Cerebellar cortex (tissue), 1 donor: Measurements from ENCODE around the gene ZNF618.
"Not testable (repeated sequence)": the region's sequence is repeated elsewhere in the genome, so short reads cannot be mapped to it uniquely, and the experiment has no call there.

Experiments used
- DNase-seq: peaks from one replicate; pipeline ENCODE4 v3.0.0-alpha.2; 2015; ENCODE audit warnings: low spot score

ZNF618 gene

DNA sequence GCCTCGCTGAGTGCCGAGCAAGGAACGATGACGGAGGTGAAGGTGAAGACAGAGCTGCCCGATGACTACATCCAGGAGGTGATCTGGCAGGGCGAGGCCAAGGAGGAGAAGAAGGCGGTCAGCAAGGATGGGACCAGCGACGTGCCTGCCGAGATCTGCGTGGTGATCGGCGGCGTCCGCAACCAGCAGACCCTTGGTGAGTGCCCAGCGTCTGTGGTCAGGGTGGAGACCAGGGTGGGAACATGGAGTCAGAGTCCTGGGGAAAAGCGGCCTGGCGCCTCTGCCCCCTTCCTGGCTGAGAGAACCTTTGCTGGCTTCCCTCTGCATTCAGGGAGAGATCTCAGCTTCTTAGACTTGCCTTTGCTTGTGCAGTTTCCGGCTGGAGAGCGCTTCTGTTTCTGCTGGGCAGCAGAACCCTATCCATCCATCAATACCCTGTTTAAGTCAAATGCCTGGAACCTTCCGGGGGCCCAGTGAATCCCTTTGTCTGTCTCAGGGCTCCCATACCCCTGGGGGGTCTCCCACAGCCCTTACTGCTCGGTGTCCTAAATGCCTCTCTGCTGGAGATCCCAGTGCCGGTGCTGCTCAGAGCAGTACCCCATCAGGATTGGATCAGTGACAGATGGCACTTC lies 112.4 kb downstream of the ZNF618 start:
- DNase-seq, result peak; percentile 67

DNA sequence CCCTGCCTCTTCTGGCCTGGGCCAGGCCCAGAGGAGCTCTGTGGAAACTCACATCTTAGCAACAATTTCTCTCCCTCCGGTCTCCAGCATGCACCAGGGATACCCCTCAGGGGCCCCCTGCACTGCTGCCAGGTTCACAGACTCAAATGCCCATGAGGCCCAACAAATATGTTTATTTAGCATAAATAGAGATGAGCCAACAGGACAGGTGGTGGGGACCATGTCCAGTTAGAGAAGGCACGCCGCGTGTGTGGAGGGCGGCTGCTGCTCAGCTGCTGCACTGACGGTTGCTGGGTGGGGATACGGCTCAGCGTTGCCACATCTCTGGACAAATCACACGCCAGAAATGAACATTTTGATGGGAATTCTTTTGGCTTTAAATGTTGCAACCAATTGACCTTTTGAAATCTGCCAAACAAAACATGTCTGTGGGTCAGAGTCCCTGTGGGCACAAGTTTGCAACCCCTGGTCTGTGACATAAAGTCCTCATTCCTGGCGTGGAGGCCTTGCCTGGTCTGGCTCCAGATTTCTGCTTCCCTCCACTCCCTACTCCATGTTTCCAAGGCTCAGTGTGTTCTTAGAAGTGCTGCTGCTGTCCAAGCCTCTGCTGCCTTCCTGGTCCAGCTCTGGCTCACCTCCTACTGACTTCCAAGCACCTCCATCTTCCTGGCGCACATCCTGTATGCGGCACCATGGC lies 113.1 kb downstream of the ZNF618 start:
- DNase-seq, result peak; percentile 29

DNA sequence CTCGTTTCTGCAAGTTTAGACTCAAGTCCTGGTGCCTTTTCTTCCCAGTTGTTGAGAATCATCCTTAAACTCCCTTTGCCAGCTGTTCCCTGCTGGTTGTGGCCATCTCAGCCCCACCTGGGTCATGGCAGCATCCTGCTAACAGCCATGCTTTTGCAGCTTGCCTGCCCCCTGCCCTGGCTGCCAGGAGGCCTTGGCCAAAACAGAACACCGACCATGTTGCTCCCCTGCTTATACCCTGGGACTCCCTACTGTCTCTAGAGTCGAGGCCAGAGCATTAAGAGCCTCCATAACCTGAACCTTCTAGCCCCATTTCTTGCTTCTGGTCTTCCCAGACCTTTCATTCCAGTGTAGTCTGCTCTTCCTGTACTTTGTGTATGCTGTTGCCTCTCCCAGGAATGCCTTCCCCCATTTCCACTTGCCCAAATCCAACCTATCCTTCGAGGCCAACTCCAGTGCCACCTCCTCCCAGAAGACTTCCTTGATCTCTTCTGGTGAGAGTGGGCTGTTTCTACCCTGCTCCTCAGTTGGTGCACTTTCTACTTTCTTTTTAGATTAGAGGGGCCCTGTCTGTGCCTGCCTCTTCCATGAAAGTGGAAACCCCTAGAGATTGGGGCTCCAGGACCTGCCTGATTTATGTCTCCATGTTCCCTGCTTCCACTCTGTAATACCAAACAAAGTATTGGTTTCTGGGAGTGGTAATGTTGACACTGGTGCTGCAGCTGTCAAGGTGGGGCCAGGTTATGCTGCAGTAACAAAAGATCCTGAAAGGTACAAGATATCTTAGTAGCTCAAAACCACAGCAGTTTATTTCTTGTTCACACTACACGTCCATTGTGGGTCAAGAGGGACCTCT lies 113.8 kb downstream of the ZNF618 start:
- no peak for DNase-seq

DNA sequence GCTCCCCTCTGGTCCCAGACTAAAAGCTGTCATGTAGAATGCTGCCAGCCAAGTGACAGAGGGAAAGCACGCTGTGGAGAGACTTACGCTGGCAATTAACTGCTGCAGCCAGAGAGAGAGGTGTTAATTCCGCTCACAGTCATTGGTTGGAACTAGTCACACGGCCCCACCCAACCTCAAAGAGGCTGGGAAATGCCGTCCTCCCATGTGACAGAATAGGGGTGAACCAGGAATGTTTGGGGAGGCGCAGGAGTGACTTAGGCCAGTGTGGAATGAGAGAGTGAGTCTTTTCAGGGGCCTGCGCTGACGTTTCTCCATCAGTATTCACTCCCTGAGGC lies 114.4 kb downstream of the ZNF618 start:
- DNase-seq, result no peak

DNA sequence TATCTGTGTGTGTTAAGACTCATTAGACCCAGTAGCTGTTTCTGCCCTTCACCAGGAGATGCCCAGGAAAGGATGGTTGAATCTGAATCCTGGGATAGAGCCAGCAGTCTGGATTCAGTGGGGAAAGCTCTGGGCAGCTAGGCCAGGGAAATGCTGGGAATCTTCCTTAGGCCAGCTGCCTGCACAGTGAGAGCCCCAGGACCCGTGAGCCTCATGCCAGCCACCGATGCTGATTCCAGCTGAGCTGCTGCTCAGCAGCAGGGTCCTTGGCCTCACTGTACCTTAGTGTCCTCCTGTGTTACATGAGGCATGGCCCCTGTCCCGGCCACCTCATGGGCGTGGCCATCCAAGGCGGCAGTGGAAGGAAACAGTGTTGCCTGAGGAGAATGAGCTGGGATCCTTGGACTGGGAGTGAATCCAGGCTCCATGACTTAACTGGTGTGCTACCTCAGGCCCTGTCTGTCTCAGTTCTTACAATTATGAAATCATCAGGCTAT lies 114.9 kb downstream of the ZNF618 start:
- peak; percentile 85 for DNase-seq

DNA sequence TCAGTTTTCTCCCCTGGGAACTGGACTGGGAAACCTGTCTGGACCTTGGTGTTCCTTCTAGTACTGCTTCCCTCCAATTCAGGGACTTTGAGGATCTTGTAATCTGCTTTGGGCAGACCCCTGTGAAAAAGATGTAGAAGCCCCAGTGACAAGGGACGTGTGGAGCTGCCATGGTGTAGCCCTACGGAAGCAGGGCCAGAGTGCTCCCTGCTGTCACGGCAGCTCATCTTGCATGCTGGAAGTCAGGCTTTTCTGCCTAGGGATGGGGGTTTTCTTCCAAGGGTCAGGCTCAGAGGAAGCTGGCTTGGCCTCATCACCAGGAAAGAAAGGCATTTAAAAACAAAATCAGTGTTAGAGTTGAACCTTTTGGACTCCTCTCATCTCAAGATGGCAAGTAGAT lies 115.6 kb downstream of the ZNF618 start:
- no peak for DNase-seq

DNA sequence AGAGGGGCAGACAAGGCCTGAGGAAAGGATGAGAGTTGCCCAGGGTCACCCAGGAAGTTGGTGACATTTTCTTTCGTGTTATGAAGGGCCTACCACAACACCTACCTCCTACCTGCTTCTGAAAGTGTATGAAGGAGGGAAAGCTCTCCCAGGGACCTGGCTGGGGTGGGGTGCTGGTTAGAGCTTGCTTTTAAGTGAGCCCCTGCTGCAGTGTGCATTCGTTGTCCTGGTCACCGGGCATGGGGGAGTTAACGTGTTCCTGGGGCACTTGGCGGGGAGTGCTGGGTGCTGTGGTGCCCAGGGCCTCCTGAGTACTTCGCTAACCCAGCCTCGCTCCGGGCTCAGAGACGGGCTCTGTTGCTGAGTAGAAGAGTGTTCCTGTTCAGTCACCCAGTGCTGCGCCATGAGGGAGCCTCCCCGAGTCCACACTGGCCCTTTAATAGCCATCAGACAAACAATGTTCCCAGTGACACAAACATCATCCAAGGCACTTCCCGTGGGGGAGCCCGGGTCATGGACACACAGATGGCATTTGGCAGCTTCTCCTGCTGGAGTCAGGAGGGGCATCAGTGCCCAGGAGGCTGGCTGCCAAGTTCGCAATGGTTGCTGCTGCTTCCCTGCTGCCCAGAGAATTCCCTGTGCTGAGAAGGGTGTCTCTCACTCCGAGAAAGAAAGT lies 116.3 kb downstream of the ZNF618 start:
- DNase-seq, result peak; percentile 87

DNA sequence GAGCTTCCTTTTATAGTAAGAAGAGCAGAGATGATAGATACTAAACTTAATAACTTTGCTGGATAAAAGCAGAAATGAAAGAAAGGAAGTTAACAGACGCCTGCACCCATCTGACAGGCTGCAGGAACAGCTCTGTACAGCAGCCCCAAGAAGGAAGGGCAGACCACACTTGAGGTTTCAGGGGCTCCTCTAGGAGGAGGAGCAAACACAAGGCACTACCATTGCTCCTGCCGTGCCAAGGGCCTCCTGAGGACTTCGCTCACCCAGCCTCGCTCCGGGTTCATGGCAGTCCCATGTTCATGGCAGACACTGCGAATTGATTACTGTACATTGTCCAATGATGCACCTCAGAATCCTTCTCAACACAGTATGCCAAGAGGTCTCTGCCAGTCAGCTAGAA lies 116.9 kb downstream of the ZNF618 start:
- DNase-seq, result no peak

DNA sequence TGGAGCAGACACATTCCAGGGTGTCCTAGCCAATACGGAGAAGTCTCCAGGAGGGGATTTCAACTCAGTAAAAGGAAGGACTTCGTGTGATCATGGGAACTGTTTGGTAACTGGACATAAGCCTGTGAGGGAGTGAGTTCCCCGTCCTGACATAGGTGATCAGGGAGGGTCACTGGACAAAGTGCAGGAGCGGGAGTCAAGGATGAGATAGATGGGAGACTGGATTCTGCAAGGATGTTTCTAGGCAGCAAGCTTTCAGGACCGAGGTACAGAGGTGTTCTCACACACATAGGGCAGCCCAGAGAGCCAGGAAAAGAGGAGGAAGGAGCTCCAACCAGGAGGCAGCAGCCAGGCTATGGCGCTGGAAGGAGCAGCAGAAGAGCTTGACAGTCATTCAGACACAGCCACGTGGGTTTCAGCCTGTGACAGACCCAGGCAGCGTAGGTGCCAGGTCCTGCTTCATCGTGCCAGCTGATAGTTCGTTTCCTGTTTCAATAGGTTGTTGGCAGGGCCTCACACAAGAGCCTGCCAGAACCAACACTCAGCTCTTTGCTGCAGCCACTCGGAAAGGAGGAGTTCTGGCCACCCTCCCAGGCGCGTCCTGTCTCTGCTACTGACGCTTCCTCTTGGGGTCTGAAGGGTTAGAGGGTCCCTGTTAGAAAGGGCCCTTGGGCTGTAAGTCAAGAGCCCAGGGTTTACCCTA lies 117.9 kb downstream of the ZNF618 start:
- DNase-seq, result peak; percentile 98

DNA sequence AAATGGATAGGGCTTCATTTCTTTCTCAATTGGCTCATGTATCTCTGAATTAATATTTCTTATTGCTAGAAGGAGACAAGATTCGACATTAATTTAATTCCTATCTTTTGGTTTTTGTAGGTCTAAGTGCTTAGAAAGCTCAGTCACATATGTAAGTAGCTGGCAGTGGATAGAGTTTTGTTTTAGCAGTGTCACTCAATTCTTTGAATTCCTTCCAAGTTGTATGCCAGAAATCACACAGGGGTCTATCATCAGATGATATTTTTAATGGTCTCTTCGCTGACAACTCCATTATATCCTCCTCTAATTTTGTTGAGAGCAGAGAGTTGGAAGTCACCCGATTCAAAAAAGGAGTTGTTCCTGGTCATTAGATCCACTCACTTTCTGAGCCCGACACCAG lies 119.3 kb downstream of the ZNF618 start:
- DNase-seq, result no peak

DNA sequence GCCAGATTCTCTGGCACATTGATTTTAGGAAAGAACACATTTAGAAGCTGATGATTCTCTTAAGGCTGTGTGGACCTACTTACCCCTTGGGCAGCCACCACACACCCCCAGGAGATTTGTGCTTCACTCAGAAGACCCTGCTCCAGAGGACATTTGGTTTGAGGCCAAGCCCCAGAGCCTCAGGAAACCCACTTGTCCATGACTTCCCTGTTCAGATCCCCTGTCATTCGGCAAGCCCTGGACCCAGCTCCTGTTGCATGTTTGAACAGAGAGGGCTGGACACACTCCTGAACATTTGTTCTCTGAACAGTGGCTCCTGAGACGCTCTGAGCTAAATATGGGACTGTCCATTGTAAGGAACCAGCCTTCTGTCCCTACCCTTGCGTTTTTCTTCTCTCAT lies 119.9 kb downstream of the ZNF618 start:
- no peak for DNase-seq

DNA sequence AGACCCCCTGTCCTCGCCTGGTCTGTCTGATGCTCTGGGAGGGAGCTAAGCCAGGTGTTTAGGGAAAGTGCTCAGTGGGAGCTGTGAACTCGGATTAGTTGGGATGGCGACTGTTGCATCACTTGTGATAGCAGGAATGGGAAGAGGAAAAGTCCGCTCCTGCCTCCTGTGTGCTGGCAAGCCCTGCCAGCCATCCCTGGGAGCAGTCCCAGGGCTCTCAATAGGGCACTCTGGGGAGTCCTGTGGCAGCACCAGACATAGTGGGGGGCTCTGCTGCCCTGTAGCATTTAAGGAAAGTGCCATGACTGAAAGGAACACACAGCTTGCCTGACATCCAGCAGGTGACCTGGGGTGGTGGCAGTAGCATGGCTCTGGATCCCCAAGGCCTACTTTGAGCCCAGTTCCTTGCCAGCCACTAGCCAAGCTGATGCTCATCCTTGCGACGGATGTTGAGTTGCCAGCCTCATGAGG lies 120.5 kb downstream of the ZNF618 start:
- DNase-seq, result no peak

DNA sequence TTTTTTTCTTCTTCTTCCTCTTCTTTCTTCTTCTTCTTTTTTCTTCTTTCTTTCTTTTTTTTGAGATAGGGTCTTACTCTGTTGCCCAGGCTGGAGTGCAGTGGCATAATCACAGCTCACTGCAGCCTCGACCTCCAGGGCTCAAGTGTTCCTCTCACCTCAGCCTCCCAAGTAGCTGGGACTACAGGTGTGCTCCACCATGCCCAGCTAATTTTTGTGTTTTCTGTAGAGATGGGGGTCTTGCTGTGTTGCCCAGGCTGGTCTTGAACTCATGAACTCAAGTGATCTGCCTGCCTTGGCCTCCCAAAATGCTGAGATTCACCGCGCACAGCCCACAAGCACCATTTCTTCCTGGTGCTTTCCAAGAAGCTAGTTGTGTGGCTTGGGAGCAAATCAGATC lies 121.0 kb downstream of the ZNF618 start:
- DNase-seq, result not testable (repeated sequence)

DNA sequence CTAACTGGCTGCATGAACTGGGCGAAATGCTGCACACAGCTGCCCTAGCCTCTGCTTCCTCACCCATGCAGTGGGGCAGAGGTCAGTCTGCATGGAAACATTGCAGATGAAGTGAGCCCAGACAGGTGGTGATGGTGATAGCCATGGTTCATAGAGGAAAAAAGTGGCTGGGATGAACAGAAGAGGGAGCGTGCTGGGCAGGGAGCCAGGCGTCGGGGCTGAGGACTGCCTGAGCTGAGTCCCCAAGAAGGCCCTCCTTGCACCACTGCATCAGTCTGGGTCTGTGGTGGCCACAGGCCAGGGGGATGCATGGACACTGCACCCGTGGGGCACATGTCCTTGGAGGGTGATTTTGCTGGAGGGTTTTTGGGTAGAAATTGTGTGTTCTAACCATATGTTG lies 121.5 kb downstream of the ZNF618 start:
- no peak for DNase-seq

DNA sequence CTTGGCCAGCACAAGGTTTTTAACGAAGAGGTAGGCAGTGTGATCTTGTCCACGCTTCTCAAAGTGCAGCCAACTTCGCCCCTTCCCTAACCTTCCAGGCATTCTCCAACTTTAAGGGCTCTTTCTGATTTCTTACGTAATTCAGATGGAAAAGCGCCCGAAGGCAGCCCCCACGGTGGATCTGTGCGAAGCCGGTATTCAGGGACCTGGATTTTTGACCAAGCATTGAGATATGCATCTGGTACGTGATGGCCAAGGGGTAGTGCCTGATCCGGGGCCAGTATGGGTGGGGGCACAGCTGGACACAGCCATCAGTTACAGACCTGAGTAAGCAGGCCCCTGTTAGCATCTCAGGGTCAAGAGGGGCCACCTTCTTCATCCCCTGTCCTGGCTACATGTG lies 122.0 kb downstream of the ZNF618 start:
- no peak for DNase-seq

DNA sequence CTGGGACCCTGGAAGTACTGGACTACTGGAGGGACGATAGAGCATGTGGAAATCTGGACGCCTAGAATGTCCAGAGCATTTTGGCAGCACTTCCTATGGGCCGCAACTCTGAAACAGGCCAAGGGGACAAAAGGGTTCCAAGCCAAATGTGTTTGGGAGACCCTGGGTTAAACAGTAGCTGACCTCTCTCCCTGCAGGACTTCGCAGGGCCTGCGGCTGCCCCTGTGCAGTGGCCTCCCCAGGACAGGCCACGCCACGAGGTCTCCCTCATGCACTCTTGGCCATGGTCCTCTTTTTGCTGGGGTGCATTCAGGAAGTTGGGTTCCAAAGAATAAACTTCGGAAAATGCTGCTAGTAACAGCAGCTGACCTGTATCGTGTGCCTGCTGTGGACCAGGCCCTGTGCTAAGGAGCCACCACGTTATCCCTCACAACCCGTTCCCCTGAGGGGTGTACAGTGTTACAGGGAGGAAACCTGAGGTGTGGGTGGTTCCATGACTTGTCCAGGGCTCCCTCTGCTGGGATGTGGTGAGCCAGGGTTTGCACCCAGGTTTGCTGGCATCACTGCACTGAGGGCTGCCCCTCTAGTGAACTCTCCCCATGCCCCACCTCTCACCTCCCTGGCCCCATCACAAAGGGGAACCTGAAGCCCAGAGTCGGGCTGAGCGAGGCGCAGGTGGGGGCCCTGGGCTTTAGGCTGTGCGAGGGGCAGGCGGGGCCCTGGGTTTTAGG lies 122.6 kb downstream of the ZNF618 start:
- DNase-seq, result peak; percentile 23

DNA sequence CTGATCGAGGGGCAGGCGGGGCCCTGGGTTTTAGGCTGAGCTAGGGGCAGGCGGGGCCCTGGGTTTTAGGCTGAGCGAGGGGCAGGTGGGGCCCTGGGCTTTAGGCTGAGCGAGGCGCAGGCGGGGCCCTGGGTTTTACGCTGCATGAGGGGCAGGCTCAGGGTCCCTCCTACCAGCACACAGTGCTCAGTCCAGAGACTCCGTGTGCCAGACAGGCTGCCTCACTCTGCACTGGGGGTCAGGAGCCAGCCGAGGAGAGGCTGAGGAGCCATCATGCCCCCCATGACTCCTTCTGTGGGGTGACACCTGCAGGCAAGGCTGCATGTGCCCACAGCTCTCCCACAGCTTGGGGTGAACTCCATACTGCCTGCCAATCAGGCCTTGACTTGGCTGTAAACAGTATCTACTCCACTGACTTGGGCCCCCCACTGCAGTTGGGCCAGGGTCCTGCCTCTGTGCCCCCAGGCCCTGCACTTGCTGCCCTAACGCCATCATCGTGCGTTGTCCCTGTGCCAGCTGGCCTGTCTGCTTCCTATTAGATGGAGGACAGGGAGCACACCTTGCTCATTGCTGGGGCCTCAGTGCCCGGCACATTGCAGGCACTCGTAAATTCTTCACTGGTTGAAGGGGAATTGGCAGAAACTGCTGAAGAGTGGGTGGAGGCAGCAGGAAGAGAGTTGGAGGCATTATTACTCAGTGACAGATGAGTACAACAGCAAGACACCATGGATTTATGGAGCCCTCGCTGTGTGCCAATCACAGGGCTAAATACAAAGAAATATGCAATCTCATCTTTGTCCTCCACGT lies 123.3 kb downstream of the ZNF618 start:
- peak; percentile 41 for DNase-seq

DNA sequence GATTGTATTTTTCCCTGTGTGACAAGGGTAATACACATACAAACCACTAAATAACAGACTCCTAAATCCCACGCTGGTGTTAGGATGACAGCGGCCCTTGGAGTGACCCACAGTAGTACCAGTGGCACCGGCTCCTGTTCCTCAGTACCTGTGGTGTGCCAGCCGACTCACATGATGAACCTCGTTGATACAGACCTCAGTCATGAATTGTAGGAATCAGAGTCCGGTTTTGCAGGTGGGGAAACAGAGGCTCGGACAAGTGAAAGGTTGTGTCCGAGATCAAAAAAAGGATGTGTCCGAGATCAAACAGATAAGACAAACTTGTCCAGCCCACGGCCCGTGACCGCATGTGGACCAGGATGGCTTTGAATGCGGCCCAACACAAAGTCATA lies 124.0 kb downstream of the ZNF618 start:
- no peak for DNase-seq

DNA sequence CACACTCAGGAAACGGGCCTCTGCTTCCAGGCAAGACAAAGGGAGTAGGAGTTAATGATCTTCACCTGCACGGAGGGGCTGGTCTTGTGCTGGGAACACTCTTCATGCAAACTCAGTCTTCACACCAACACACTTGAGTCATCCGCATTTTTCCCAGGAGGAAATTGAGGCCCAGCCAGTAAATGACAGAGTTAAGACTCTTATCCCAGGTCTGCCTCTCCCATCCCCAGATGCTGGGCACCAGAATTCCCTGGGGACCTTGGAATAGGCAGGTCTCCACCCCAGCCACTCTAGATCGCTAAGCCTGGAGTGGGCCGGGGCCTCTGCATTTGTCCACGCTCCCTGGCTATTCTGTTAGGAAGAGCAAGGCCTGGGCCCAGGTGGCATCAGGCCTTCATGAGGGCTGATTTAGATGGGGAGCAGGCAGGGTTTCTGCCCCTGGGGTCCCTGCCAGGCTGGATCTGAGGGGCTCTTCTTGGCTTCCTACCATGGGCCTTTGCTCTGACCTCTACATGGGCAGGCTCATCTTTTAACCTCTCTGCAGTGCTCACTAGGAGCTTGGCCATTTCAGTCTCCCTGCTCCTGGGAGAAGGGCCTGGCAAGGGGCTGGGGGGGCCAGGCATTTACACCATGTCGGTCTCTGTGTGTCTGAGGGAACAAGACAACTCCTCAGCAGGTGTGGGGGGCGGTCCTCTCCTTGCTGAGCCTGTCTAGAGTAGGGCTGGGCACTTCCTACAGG lies 124.7 kb downstream of the ZNF618 start:
- no peak for DNase-seq

DNA sequence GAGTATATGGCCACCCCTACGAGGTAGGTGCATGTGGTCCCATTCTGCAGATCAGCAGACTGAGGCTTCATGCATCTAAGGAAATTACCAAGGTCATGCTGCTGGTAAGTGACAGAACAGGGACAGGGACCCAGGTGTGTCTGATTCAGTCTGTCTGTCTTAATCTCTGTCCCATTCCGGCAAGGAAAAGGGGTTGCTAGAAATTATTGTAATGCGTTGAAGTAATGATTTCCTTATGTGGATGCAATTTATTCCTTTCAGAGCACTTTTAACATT lies 125.2 kb downstream of the ZNF618 start:
- DNase-seq, result no peak
